NCI-H146 treated with DMSO at 0.1 percent for 48 hours (cell line): ENCODE data around the gene PRSS58.

Experiments
- DNase-seq: peaks from one replicate; lab custom pipeline; 2025; ENCODE audit not compliant: unreplicated experiment; lab: John Stamatoyannopoulos, UW

PRSS58 gene

GRCh38 chr7:142228537-142229104 lies 29.2 kb downstream of the PRSS58 start:
- DNase-seq = no peak
